Measurements from ENCODE around the gene PHF19.

Gene PHF19

GRCh38 chr9:120886490-120886967 is 9.5 kb upstream of the PHF19 start:
- Histone ChIP-seq H3K9ac (ENCODE audit: low read length) (no peak overlapping the region), H3K27ac (ENCODE audit: low read depth, low read length) (no peak overlapping the region), H3K4me1 (ENCODE audit: insufficient read depth, low read length) (peaks cover 5% of the 10 kb centered on the region), H3K27me3 (ENCODE audit: control insufficient read depth in 1 of 2, insufficient read depth in 2 of 2, low read length in 2 of 2) (no peaks in the 10 kb centered on the region), H3K4me3 (ENCODE audit: low read depth in 1 of 2, low read length in 2 of 2) (no peak overlapping the region), H3K36me3 (ENCODE audit: insufficient read depth, low read length) (no peaks in the 10 kb centered on the region), H3K9me3 (ENCODE audit: low read length) (no peaks in the 10 kb centered on the region)

- H3K9me3 ChIP-seq (ENCODE audit: low read length) = no peaks in the 10 kb centered on the region
- no peaks in the 10 kb centered on the region for H3K27me3 ChIP-seq (ENCODE audit: control insufficient read depth in 1 of 2, insufficient read depth in 2 of 2, low read length in 2 of 2)
- no peak overlapping the region for H3K27ac ChIP-seq (ENCODE audit: low read depth, low read length)
- H3K4me3 ChIP-seq (ENCODE audit: low read depth in 1 of 2, low read length in 2 of 2) = no peak overlapping the region
- no peaks in the 10 kb centered on the region for H3K36me3 ChIP-seq (ENCODE audit: insufficient read depth, low read length)
- H3K4me1 ChIP-seq (ENCODE audit: insufficient read depth, low read length) = peaks cover 5% of the 10 kb centered on the region
- no peak overlapping the region for H3K9ac ChIP-seq (ENCODE audit: low read length)
Observed at GRCh38 chr9:120885958-120886357, 9.0 kb upstream of the PHF19 start.

GRCh38 chr9:120885457-120885856 is 8.5 kb upstream of the PHF19 start:
- H3K4me1 ChIP-seq (ENCODE audit: insufficient read depth, low read length) = peaks cover 5% of the 10 kb centered on the region
- H3K4me3 ChIP-seq (ENCODE audit: low read depth in 1 of 2, low read length in 2 of 2) = no peak overlapping the region
- H3K36me3 ChIP-seq (ENCODE audit: insufficient read depth, low read length) = no peaks in the 10 kb centered on the region
- no peaks in the 10 kb centered on the region for H3K27me3 ChIP-seq (ENCODE audit: control insufficient read depth in 1 of 2, insufficient read depth in 2 of 2, low read length in 2 of 2)
- no peak overlapping the region for H3K9ac ChIP-seq (ENCODE audit: low read length)
- no peak overlapping the region for H3K27ac ChIP-seq (ENCODE audit: low read depth, low read length)
- no peaks in the 10 kb centered on the region for H3K9me3 ChIP-seq (ENCODE audit: low read length)

DNA sequence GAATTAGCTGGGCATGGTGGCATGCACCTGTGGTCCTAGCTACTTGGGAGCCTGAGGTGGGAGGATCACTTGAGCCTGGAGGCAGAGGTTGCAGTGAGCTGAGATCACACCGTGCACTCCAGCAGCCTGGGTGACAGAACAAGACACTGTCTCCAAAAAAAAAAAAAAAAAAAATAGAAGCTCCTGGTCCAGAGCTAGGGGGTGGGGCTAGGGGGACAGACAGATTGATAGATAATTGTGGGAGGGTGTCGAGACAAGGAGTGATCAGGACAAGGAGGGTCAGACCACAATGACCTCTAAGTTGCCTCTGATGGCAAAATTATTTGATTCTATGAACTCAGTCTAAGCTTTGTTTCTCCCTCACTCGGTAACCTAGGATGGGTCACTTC is 6.6 kb upstream of the PHF19 start:
- H3K36me3 ChIP-seq (ENCODE audit: insufficient read depth, low read length) = no peaks in the 10 kb centered on the region
- H3K9ac ChIP-seq (ENCODE audit: low read length) = no peak overlapping the region
- H3K27me3 ChIP-seq (ENCODE audit: control insufficient read depth in 1 of 2, insufficient read depth in 2 of 2, low read length in 2 of 2) = no peaks in the 10 kb centered on the region
- H3K9me3 ChIP-seq (ENCODE audit: low read length) = no peaks in the 10 kb centered on the region
- no peak overlapping the region for H3K27ac ChIP-seq (ENCODE audit: low read depth, low read length)
- H3K4me1 ChIP-seq (ENCODE audit: insufficient read depth, low read length) = peaks cover 5% of the 10 kb centered on the region
- H3K4me3 ChIP-seq (ENCODE audit: low read depth in 1 of 2, low read length in 2 of 2) = no peak overlapping the region

DNA sequence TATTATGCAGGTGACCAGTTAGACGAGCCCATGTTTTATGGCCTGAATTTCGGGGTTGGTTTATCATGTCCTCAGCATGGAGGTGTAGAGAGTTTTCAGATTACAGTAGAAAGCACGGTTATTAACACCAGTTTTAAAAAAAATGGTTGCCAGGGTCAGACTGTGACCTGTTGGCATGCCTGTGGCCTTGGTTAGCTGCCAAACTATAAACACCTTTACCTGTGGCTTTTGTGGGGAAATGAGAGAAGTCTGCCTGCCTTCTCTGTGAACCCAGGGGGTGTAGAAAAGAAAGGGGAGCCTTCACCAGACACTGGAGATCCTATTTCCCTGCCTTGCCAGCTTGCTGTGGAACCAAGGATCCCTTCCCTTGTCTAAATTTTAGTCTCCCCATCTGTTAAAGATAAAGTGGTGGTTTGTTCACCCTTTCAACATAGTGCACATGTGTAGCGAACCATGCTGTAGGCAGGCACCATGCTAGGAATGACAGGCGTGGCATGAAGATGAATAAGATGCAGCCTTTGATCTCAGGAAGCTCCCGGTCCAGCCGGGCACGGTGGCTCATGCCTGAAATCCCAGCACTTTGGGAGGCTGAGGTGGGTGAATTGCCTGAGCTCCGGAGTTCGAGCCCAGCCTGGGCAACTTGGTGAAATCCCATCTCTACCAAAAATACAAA is 6.1 kb upstream of the PHF19 start:
- Histone ChIP-seq H3K4me1 (ENCODE audit: insufficient read depth, low read length) (peaks cover 5% of the 10 kb centered on the region), H3K27me3 (ENCODE audit: control insufficient read depth in 1 of 2, insufficient read depth in 2 of 2, low read length in 2 of 2) (no peaks in the 10 kb centered on the region), H3K9ac (ENCODE audit: low read length) (no peak overlapping the region), H3K9me3 (ENCODE audit: low read length) (no peaks in the 10 kb centered on the region), H3K36me3 (ENCODE audit: insufficient read depth, low read length) (no peaks in the 10 kb centered on the region), H3K27ac (ENCODE audit: low read depth, low read length) (no peak overlapping the region), H3K4me3 (ENCODE audit: low read depth in 1 of 2, low read length in 2 of 2) (no peak overlapping the region)

- Histone ChIP-seq H3K27ac (ENCODE audit: low read depth, low read length) (no peak overlapping the region), H3K4me3 (ENCODE audit: low read depth in 1 of 2, low read length in 2 of 2) (no peak overlapping the region), H3K36me3 (ENCODE audit: insufficient read depth, low read length) (no peaks in the 10 kb centered on the region), H3K9ac (ENCODE audit: low read length) (no peak overlapping the region), H3K9me3 (ENCODE audit: low read length) (no peaks in the 10 kb centered on the region), H3K4me1 (ENCODE audit: insufficient read depth, low read length) (peaks cover 6% of the 10 kb centered on the region), H3K27me3 (ENCODE audit: control insufficient read depth in 1 of 2, insufficient read depth in 2 of 2, low read length in 2 of 2) (no peaks in the 10 kb centered on the region)
Observed at GRCh38 chr9:120879446-120879845, 2.5 kb upstream of the PHF19 start.

DNA sequence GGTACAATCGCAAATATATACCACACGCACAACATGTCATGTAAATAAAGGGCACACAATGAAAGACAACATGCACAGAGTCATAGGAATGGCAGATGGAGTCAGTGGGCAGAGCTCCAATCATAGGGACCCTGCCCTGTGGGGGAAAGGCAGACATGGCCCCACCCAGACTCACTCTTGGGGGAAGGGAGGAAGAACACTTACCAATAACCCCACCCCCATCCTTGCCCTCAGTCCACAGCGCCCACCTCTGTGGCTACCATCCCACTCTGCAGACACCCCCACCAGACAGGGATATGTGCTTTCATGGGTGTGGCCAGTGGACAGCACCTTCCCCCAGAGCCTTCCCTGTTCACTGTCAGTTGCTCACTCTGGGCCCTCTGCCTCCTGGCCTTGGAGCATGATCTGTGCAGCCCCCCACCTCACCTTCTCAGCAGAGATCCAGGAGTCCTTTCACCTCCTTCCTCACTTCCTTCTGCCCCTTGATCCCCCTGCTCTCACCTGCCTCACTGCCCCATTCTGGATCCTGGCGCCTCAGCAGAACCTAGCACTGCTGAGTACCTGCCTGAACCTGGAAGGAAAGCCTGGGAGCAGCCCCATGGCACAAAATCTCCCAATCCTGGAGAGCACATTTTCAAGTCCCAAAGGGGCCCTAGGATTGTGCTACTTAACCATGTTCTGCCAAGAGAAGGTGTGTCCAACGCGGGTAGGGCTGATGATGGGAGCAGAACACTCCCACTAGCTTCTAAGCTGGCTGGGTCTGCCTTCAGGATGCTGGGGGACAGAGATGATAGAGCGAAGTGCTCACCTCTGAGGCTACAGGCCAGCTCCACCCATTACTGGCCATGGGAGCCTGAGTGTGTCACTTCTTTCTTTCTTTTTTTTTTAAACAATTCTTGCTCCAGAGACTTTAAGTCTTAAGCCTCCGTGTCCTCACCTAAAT is 1.5 kb upstream of the PHF19 start:
- no peaks in the 10 kb centered on the region for H3K36me3 ChIP-seq (ENCODE audit: insufficient read depth, low read length)
- peak overlapping the region in 1 of 2 donors; percentile 76 for H3K4me3 ChIP-seq (ENCODE audit: low read depth in 1 of 2, low read length in 2 of 2)
- H3K9me3 ChIP-seq (ENCODE audit: low read length) = no peaks in the 10 kb centered on the region
- no peak overlapping the region for H3K27ac ChIP-seq (ENCODE audit: low read depth, low read length)
- no peaks in the 10 kb centered on the region for H3K27me3 ChIP-seq (ENCODE audit: control insufficient read depth in 1 of 2, insufficient read depth in 2 of 2, low read length in 2 of 2)
- peaks cover 6% of the 10 kb centered on the region for H3K4me1 ChIP-seq (ENCODE audit: insufficient read depth, low read length)
- peak overlapping the region; percentile 39 for H3K9ac ChIP-seq (ENCODE audit: low read length)

DNA sequence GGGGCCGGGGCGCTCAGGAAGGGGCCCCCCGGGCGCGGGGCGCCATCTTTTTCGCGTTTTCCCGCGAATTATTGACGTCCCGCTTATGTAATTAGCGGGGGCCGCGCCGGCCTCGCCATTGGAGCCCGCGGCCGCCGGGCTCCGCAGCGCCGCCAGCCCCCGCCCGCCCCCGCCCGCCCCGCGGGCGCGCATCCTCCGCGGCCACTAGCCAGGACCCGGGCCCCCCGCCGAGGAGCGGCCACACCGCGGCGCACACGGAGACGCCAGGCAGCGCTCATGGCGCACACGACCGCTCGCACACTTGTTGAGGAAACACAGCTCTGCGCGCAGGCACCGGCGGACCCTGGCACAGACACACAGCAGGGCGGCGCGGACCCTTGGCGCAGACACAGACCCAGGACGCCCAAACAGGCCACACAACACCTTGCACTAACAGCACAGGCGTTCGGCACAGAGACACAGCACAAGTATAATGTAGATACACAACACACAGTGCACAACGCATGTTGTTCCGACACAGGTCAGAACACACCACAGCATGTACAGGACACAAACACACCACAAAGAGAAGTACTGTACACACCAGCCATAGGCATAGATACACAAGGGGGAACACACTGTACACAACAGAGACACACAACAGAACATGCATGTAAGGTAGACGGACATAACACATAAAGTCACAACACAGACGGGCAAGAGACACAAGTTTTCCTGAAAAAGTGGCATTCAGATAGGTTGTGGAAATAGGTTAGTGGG is 467 bp upstream of the PHF19 start:
- H3K9me3 ChIP-seq (ENCODE audit: low read length) = no peaks in the 10 kb centered on the region
- H3K4me3 ChIP-seq (ENCODE audit: low read depth in 1 of 2, low read length in 2 of 2) = peak overlapping the region; percentile 68 to 76
- H3K27ac ChIP-seq (ENCODE audit: low read depth, low read length) = peak overlapping the region; percentile 88
- H3K36me3 ChIP-seq (ENCODE audit: insufficient read depth, low read length) = no peaks in the 10 kb centered on the region
- no peaks in the 10 kb centered on the region for H3K27me3 ChIP-seq (ENCODE audit: control insufficient read depth in 1 of 2, insufficient read depth in 2 of 2, low read length in 2 of 2)
- peaks cover 6% of the 10 kb centered on the region for H3K4me1 ChIP-seq (ENCODE audit: insufficient read depth, low read length)
- peak overlapping the region; percentile 39 for H3K9ac ChIP-seq (ENCODE audit: low read length)

- Histone ChIP-seq H3K27me3 (ENCODE audit: control insufficient read depth in 1 of 2, insufficient read depth in 2 of 2, low read length in 2 of 2) (no peaks in the 10 kb centered on the region), H3K9ac (ENCODE audit: low read length) (peak overlapping the region; percentile 61), H3K4me3 (ENCODE audit: low read depth in 1 of 2, low read length in 2 of 2) (peak overlapping the region; percentile 50 to 71), H3K9me3 (ENCODE audit: low read length) (no peaks in the 10 kb centered on the region), H3K36me3 (ENCODE audit: insufficient read depth, low read length) (no peaks in the 10 kb centered on the region), H3K4me1 (ENCODE audit: insufficient read depth, low read length) (peaks cover 6% of the 10 kb centered on the region), H3K27ac (ENCODE audit: low read depth, low read length) (peak overlapping the region; percentile 36)
Observed at GRCh38 chr9:120875954-120876841, 790 bp downstream of the PHF19 start.

GRCh38 chr9:120875643-120875953 is 1.4 kb downstream of the PHF19 start:
- H3K4me1 ChIP-seq (ENCODE audit: insufficient read depth, low read length) = peaks cover 6% of the 10 kb centered on the region
- H3K27ac ChIP-seq (ENCODE audit: low read depth, low read length) = peak overlapping the region; percentile 36
- H3K27me3 ChIP-seq (ENCODE audit: control insufficient read depth in 1 of 2, insufficient read depth in 2 of 2, low read length in 2 of 2) = no peaks in the 10 kb centered on the region
- H3K9ac ChIP-seq (ENCODE audit: low read length) = no peak overlapping the region
- peak overlapping the region in 1 of 2 donors; percentile 71 for H3K4me3 ChIP-seq (ENCODE audit: low read depth in 1 of 2, low read length in 2 of 2)
- H3K36me3 ChIP-seq (ENCODE audit: insufficient read depth, low read length) = no peaks in the 10 kb centered on the region
- H3K9me3 ChIP-seq (ENCODE audit: low read length) = no peaks in the 10 kb centered on the region

Measured in muscle layer of colon (tissue), 2 donors.